HG02973 (cell line): ENCODE data around the gene RP9.
A peak's percentile ranks its signal among the peaks of the same experiment; 100 is the strongest.

Source experiments
- ATAC-seq: cut with Tn5 transposase; IDR thresholded peaks from one replicate; pipeline ENCODE4 v1.9.1; 2021; ENCODE audit warnings: moderate library complexity; ENCODE audit not compliant: unreplicated experiment

Gene RP9

GRCh38 chr7:33109005-33109757 is at the start of gene RP9:
TSS of gene RP9 (minus strand) at chr7:33109404. CDS start at chr7:33109372, 32 bp downstream.
- peak; percentile 90 for ATAC-seq

- no peak for ATAC-seq
These were observed 48.6 kb upstream of the RP9 start for GRCh38 chr7:33157781-33158180.

GRCh38 chr7:33157311-33157710 is 48.1 kb upstream of the RP9 start:
- ATAC-seq: no peak

- no peak for ATAC-seq
These were observed 47.2 kb upstream of the RP9 start for GRCh38 chr7:33156441-33156840.

- no peak for ATAC-seq
These were observed 46.6 kb upstream of the RP9 start for GRCh38 chr7:33155811-33156210.

- ATAC-seq: no peak
These were observed 42.9 kb upstream of the RP9 start for GRCh38 chr7:33152087-33152486.

GRCh38 chr7:33145156-33145555 is 36.0 kb upstream of the RP9 start:
- no peak for ATAC-seq

- no peak for ATAC-seq
These were observed 35.0 kb upstream of the RP9 start for GRCh38 chr7:33143996-33144718.

- ATAC-seq: no peak
These were observed 33.4 kb upstream of the RP9 start for GRCh38 chr7:33142585-33142984.

- ATAC-seq: no peak
These were observed 27.9 kb upstream of the RP9 start for GRCh38 chr7:33137103-33137502.

GRCh38 chr7:33130184-33130583 is 21.0 kb upstream of the RP9 start:
- no peak for ATAC-seq

GRCh38 chr7:33129806-33130153 is 20.6 kb upstream of the RP9 start:
- peak; percentile 2 for ATAC-seq

GRCh38 chr7:33128990-33129805 is 20.0 kb upstream of the RP9 start, which contains the start of gene BBS9:
TSS of gene BBS9 (plus strand) at chr7:33129564. CDS start at chr7:33146253, 16,689 bp downstream.
- peak; percentile 100 for ATAC-seq

GRCh38 chr7:33128631-33128989 is 19.4 kb upstream of the RP9 start:
- ATAC-seq: no peak

GRCh38 chr7:33127085-33127484 is 17.9 kb upstream of the RP9 start:
- ATAC-seq: no peak

- no peak for ATAC-seq
These were observed 9.2 kb upstream of the RP9 start for GRCh38 chr7:33118383-33118782.

GRCh38 chr7:33114976-33115375 is 5.8 kb upstream of the RP9 start:
- ATAC-seq: no peak

GRCh38 chr7:33111614-33112013 is 2.4 kb upstream of the RP9 start:
- no peak for ATAC-seq

GRCh38 chr7:33109758-33110238 is 594 bp upstream of the RP9 start:
- no peak for ATAC-seq

- ATAC-seq: peak; percentile 11
These were observed 625 bp downstream of the RP9 start for GRCh38 chr7:33108554-33109004.
